ENCODE results near the gene CA5A. TPM values are rescaled to one million over a fixed set of nuclear protein-coding genes. Genes with fewer than 3 reads are reported as not detected.

The CA5A gene
- total and polyA plus RNA-seq, 11 donors, result 0.08 to 0.44 (median 0.25) TPM; not detected in 8

- 67 to 68% (median 68%) methylated on average over 4 of the region's 4 CpGs for WGBS, 4 donors
- intact Hi-C loops (cut with DNase I), result loop anchor here in 1 of 10 donors (10.0 kb wide), 1 partner anchor 573 kb away; no protein-coding TSS in a partner anchor
- no peak for DNase-seq
- Histone ChIP-seq H3K27ac (no peak overlapping the region), H3K9me3 (no peaks in the 10 kb centered on the region), H3K4me3 (no peak overlapping the region), H3K4me1 (peaks cover 6 to 62% (median 34%) of the 10 kb centered on the region in 12 donors), H3K27me3 (no peaks in the 10 kb centered on the region), H3K36me3 (peaks cover 0 to 7% (median 0%) of the 10 kb centered on the region in 9 donors)
- TF ChIP-seq POLR2A (IDR thresholded peaks at IDR 0.05) (no peak), CTCF (IDR thresholded peaks at IDR 0.05) (no peak)
- ATAC-seq, result no peak
Observed at GRCh38 chr16:87961623-87962022, 25.3 kb upstream of the CA5A start.

GRCh38 chr16:87960852-87961251, 24.5 kb upstream of the CA5A start:
- WGBS, 4 donors, result 84 to 91% (median 87%) methylated on average over 8 of the region's 8 CpGs
- no peaks in the 10 kb centered on the region for H3K9me3 ChIP-seq
- ATAC-seq (no peak), DNase-seq (no peak)
- H3K27me3 ChIP-seq, result no peaks in the 10 kb centered on the region
- H3K4me3 ChIP-seq, result no peak overlapping the region
- intact Hi-C loops (cut with DNase I), result loop anchor here in 1 of 10 donors (10.0 kb wide), 1 partner anchor 574 kb away; no protein-coding TSS in a partner anchor
- no peak overlapping the region for H3K27ac ChIP-seq
- no peak for TF ChIP-seq POLR2A (IDR thresholded peaks at IDR 0.05)
- TF ChIP-seq CTCF (IDR thresholded peaks at IDR 0.05), result no peak
- peaks cover 6 to 62% (median 36%) of the 10 kb centered on the region in 12 donors for H3K4me1 ChIP-seq
- H3K36me3 ChIP-seq, result peaks cover 0 to 7% (median 0%) of the 10 kb centered on the region in 9 donors

GRCh38 chr16:87960296-87960695, 24.0 kb upstream of the CA5A start:
- ATAC-seq (no peak), DNase-seq (no peak)
- TF ChIP-seq POLR2A (IDR thresholded peaks at IDR 0.05), result no peak
- TF ChIP-seq CTCF (IDR thresholded peaks at IDR 0.05), result no peak
- H3K36me3 ChIP-seq, result peaks cover 0 to 7% (median 0%) of the 10 kb centered on the region in 9 donors
- no peak overlapping the region for H3K4me3 ChIP-seq
- intact Hi-C loops (cut with DNase I), result loop anchor here in 1 of 10 donors (10.0 kb wide), 1 partner anchor 575 kb away; no protein-coding TSS in a partner anchor
- no peaks in the 10 kb centered on the region for H3K9me3 ChIP-seq
- 87 to 94% (median 90%) methylated on average over 5 of the region's 5 CpGs for WGBS, 4 donors
- H3K4me1 ChIP-seq, result peaks cover 6 to 63% (median 39%) of the 10 kb centered on the region in 12 donors
- no peaks in the 10 kb centered on the region for H3K27me3 ChIP-seq
- no peak overlapping the region for H3K27ac ChIP-seq

- TF ChIP-seq CTCF (IDR thresholded peaks at IDR 0.05) (no peak), POLR2A (IDR thresholded peaks at IDR 0.05) (no peak)
- intact Hi-C loops (cut with DNase I), result loop anchor here in 1 of 10 donors (10.0 kb wide), 1 partner anchor 575 kb away; no protein-coding TSS in a partner anchor
- H3K27me3 ChIP-seq, result no peaks in the 10 kb centered on the region
- no peak for DNase-seq
- ATAC-seq, result no peak
- peaks cover 6 to 67% (median 42%) of the 10 kb centered on the region in 12 donors for H3K4me1 ChIP-seq
- H3K9me3 ChIP-seq, result no peaks in the 10 kb centered on the region
- peak overlapping the region in 1 of 12 donors; percentile 26 for H3K4me3 ChIP-seq
- peaks cover 0 to 7% (median 0%) of the 10 kb centered on the region in 9 donors for H3K36me3 ChIP-seq
- WGBS, 4 donors, result 81 to 88% (median 83%) methylated on average over 23 of the region's 23 CpGs
- H3K27ac ChIP-seq, result no peak overlapping the region
Observed at GRCh38 chr16:87959391-87959990, 23.2 kb upstream of the CA5A start.

Measured in heart left ventricle (tissue), 16 donors.